ENCODE data around the gene TRMT44. TPM values are rescaled to one million over a fixed set of nuclear protein-coding genes. Genes with fewer than 3 reads are reported as not detected.
A peak's percentile ranks its signal among the peaks of the same experiment; 100 is the strongest.

Gene TRMT44
- total RNA-seq, 2 donors from 2014 or later, result 35.2 to 63.9 TPM

GRCh38 chr4:8502371-8502770 is 61.8 kb downstream of the TRMT44 start:
- Histone ChIP-seq H3K27me3 (replicated peaks; ENCODE audit: insufficient read depth) (no peaks in the 10 kb centered on the region), H3K9me3 (no peaks in the 10 kb centered on the region), H3K4me1 (replicated peaks) (peaks cover 6% of the 10 kb centered on the region), H3K27ac (no peak overlapping the region), H3K36me3 (no peaks in the 10 kb centered on the region), H3K4me3 (no peak overlapping the region)
- TF ChIP-seq CTCF (IDR thresholded peaks at IDR 0.05) (no peak), POLR2A (IDR thresholded peaks at IDR 0.05) (no peak), POLR2AphosphoS5 (IDR thresholded peaks at IDR 0.05) (no peak)
- no peak for DNase-seq (ENCODE audit: low spot score)
- 93% methylated on average over 6 of the region's 6 CpGs for WGBS
- intact Hi-C loops (cut with DNase I), result no loop called here

GRCh38 chr4:8502836-8503585 is 62.4 kb downstream of the TRMT44 start:
- intact Hi-C loops (cut with DNase I), result no loop called here
- Histone ChIP-seq H3K4me3 (no peak overlapping the region), H3K4me1 (replicated peaks) (peaks cover 6% of the 10 kb centered on the region), H3K27ac (no peak overlapping the region), H3K36me3 (no peaks in the 10 kb centered on the region), H3K27me3 (replicated peaks; ENCODE audit: insufficient read depth) (no peaks in the 10 kb centered on the region), H3K9me3 (no peaks in the 10 kb centered on the region)
- 61% methylated on average over 9 of the region's 13 CpGs for WGBS
- DNase-seq (ENCODE audit: low spot score), result no peak
- TF ChIP-seq POLR2AphosphoS5 (IDR thresholded peaks at IDR 0.05) (no peak), CTCF (IDR thresholded peaks at IDR 0.05) (no peak), POLR2A (IDR thresholded peaks at IDR 0.05) (no peak)

- Histone ChIP-seq H3K36me3 (no peaks in the 10 kb centered on the region), H3K9me3 (no peaks in the 10 kb centered on the region), H3K4me3 (no peak overlapping the region), H3K27ac (no peak overlapping the region), H3K27me3 (replicated peaks; ENCODE audit: insufficient read depth) (no peaks in the 10 kb centered on the region), H3K4me1 (replicated peaks) (peaks cover 6% of the 10 kb centered on the region)
- intact Hi-C loops (cut with DNase I), result no loop called here
- no peak for TF ChIP-seq POLR2AphosphoS5 (IDR thresholded peaks at IDR 0.05)
- TF ChIP-seq POLR2A (IDR thresholded peaks at IDR 0.05), result no peak
- no peak for TF ChIP-seq CTCF (IDR thresholded peaks at IDR 0.05)
- no peak for DNase-seq (ENCODE audit: low spot score)
- 27% methylated on average over 11 of the region's 11 CpGs for WGBS
Measured at GRCh38 chr4:8503801-8504200, 63.2 kb downstream of the TRMT44 start.

GRCh38 chr4:8504279-8505007 is 63.9 kb downstream of the TRMT44 start:
- no peaks in the 10 kb centered on the region for H3K36me3 ChIP-seq
- H3K4me3 ChIP-seq, result no peak overlapping the region
- intact Hi-C loops (cut with DNase I), result loop anchor here (5.0 kb wide), 1 partner anchor 32 kb away; no protein-coding TSS in a partner anchor
- WGBS, result 35% methylated on average over 15 of the region's 15 CpGs
- H3K27ac ChIP-seq, result no peak overlapping the region
- TF ChIP-seq POLR2A (IDR thresholded peaks at IDR 0.05), result no peak
- TF ChIP-seq CTCF (IDR thresholded peaks at IDR 0.05), result no peak
- TF ChIP-seq POLR2AphosphoS5 (IDR thresholded peaks at IDR 0.05), result no peak
- H3K27me3 ChIP-seq (replicated peaks; ENCODE audit: insufficient read depth), result no peaks in the 10 kb centered on the region
- H3K4me1 ChIP-seq (replicated peaks), result peaks cover 6% of the 10 kb centered on the region
- peak; percentile 25 for DNase-seq (ENCODE audit: low spot score)
- no peaks in the 10 kb centered on the region for H3K9me3 ChIP-seq

Data from prostate gland (tissue), 2 donors.